Measurements from ENCODE around the gene ZNF674.
"Not testable (repeated sequence)": the region's sequence is repeated elsewhere in the genome, so short reads cannot be mapped to it uniquely, and the experiment has no call there.

Gene ZNF674

GRCh38 chrX:46531442-46531841 lies 13.8 kb downstream of the ZNF674 start:
- 100% methylated on average over 1 of the region's 3 CpGs for WGBS
- H2AK5ac ChIP-seq (ENCODE audit: low read length, severe bottlenecking), result no peak overlapping the region
- no peak for DNase-seq

GRCh38 chrX:46530404-46530908 lies 14.8 kb downstream of the ZNF674 start:
- H2AFZ ChIP-seq (ENCODE audit: low read depth, low read length); H3K79me1 ChIP-seq (replicated peaks; ENCODE audit: low read length, poor library complexity, severe bottlenecking); H2BK12ac ChIP-seq (ENCODE audit: low read length in 2 of 2); H2BK5ac ChIP-seq (ENCODE audit: low read depth, low read length, poor library complexity, severe bottlenecking); H4K8ac ChIP-seq (ENCODE audit: low read length); H3K4me3 ChIP-seq (ENCODE audit: insufficient read depth in 1 of 2, low read depth in 1 of 2, low read length in 2 of 2); H3K36me3 ChIP-seq (ENCODE audit: control insufficient read depth in 1 of 2, insufficient read depth in 2 of 2, low read depth in 1 of 2, low read length in 2 of 2); H2AK5ac ChIP-seq (ENCODE audit: low read length, severe bottlenecking); H3K9me3 ChIP-seq (ENCODE audit: control insufficient read depth, low read length); H3K4me2 ChIP-seq (ENCODE audit: low read length, poor library complexity, severe bottlenecking); H3K4ac ChIP-seq (ENCODE audit: low read depth in 1 of 2, low read length in 2 of 2); H3K14ac ChIP-seq (ENCODE audit: low read length in 2 of 2); H2BK120ac ChIP-seq (ENCODE audit: low read depth, low read length); H3K18ac ChIP-seq (ENCODE audit: low read depth in 1 of 2, low read length in 2 of 2); H3K23ac ChIP-seq (ENCODE audit: low read length in 2 of 2); H3K27ac ChIP-seq (ENCODE audit: low read length, poor library complexity, severe bottlenecking); H4K91ac ChIP-seq (ENCODE audit: low read length); H3K4me1 ChIP-seq (ENCODE audit: control insufficient read depth, insufficient read depth, low read depth, low read length); H2BK15ac ChIP-seq (ENCODE audit: low read depth, poor library complexity, severe bottlenecking); H3K27me3 ChIP-seq (ENCODE audit: control insufficient read depth in 1 of 2, insufficient read depth in 1 of 2, low read length in 2 of 2); H3K9ac ChIP-seq (ENCODE audit: low read length); DNase-seq: not testable (repeated sequence)
- 88% methylated on average over 1 of the region's 1 CpG for WGBS

More at GRCh38 chrX:46531442-46531841, 13.8 kb downstream of the ZNF674 start:
- H3K23ac ChIP-seq (ENCODE audit: low read length in 2 of 2), result no peak overlapping the region
- no peak overlapping the region for H4K8ac ChIP-seq (ENCODE audit: low read length)
- no peaks in the 10 kb centered on the region for H3K9me3 ChIP-seq (ENCODE audit: control insufficient read depth, low read length)
- H2BK5ac ChIP-seq (ENCODE audit: low read depth, low read length, poor library complexity, severe bottlenecking), result no peak overlapping the region
- no peak overlapping the region for H2AFZ ChIP-seq (ENCODE audit: low read depth, low read length)
- no peak overlapping the region for H2BK120ac ChIP-seq (ENCODE audit: low read depth, low read length)
- H3K14ac ChIP-seq (ENCODE audit: low read length in 2 of 2), result no peak overlapping the region
- H4K91ac ChIP-seq (ENCODE audit: low read length), result no peak overlapping the region
- H3K4me1 ChIP-seq (ENCODE audit: control insufficient read depth, insufficient read depth, low read depth, low read length), result no peaks in the 10 kb centered on the region
- no peak overlapping the region for H3K9ac ChIP-seq (ENCODE audit: low read length)
- H3K4me3 ChIP-seq (ENCODE audit: insufficient read depth in 1 of 2, low read depth in 1 of 2, low read length in 2 of 2), result no peak overlapping the region
- H2BK12ac ChIP-seq (ENCODE audit: low read length in 2 of 2), result no peak overlapping the region
- no peaks in the 10 kb centered on the region for H3K79me1 ChIP-seq (replicated peaks; ENCODE audit: low read length, poor library complexity, severe bottlenecking)
- no peak overlapping the region for H3K18ac ChIP-seq (ENCODE audit: low read depth in 1 of 2, low read length in 2 of 2)
- H3K27ac ChIP-seq (ENCODE audit: low read length, poor library complexity, severe bottlenecking), result no peak overlapping the region
- no peak overlapping the region for H2BK15ac ChIP-seq (ENCODE audit: low read depth, poor library complexity, severe bottlenecking)
- no peak overlapping the region for H3K4me2 ChIP-seq (ENCODE audit: low read length, poor library complexity, severe bottlenecking)
- H3K27me3 ChIP-seq (ENCODE audit: control insufficient read depth in 1 of 2, insufficient read depth in 1 of 2, low read length in 2 of 2), result peaks cover 0 to 3% of the 10 kb centered on the region in 2 experiments
- H3K36me3 ChIP-seq (ENCODE audit: control insufficient read depth in 1 of 2, insufficient read depth in 2 of 2, low read depth in 1 of 2, low read length in 2 of 2), result peaks cover 4 to 6% of the 10 kb centered on the region in 2 experiments
- H3K4ac ChIP-seq (ENCODE audit: low read depth in 1 of 2, low read length in 2 of 2), result no peak overlapping the region

GRCh38 chrX:46529740-46530403 lies 15.3 kb downstream of the ZNF674 start:
- not testable (repeated sequence) for H3K4me2 ChIP-seq (ENCODE audit: low read length, poor library complexity, severe bottlenecking); DNase-seq; H3K4me3 ChIP-seq (ENCODE audit: insufficient read depth in 1 of 2, low read depth in 1 of 2, low read length in 2 of 2); H3K4me1 ChIP-seq (ENCODE audit: control insufficient read depth, insufficient read depth, low read depth, low read length); H4K8ac ChIP-seq (ENCODE audit: low read length); H2AFZ ChIP-seq (ENCODE audit: low read depth, low read length); H3K27me3 ChIP-seq (ENCODE audit: control insufficient read depth in 1 of 2, insufficient read depth in 1 of 2, low read length in 2 of 2); H3K4ac ChIP-seq (ENCODE audit: low read depth in 1 of 2, low read length in 2 of 2); H3K27ac ChIP-seq (ENCODE audit: low read length, poor library complexity, severe bottlenecking); H3K14ac ChIP-seq (ENCODE audit: low read length in 2 of 2); H2BK120ac ChIP-seq (ENCODE audit: low read depth, low read length); H2AK5ac ChIP-seq (ENCODE audit: low read length, severe bottlenecking); H3K18ac ChIP-seq (ENCODE audit: low read depth in 1 of 2, low read length in 2 of 2); H3K36me3 ChIP-seq (ENCODE audit: control insufficient read depth in 1 of 2, insufficient read depth in 2 of 2, low read depth in 1 of 2, low read length in 2 of 2); H2BK12ac ChIP-seq (ENCODE audit: low read length in 2 of 2); H3K9ac ChIP-seq (ENCODE audit: low read length); H2BK5ac ChIP-seq (ENCODE audit: low read depth, low read length, poor library complexity, severe bottlenecking); H3K23ac ChIP-seq (ENCODE audit: low read length in 2 of 2); H2BK15ac ChIP-seq (ENCODE audit: low read depth, poor library complexity, severe bottlenecking); H4K91ac ChIP-seq (ENCODE audit: low read length); H3K79me1 ChIP-seq (replicated peaks; ENCODE audit: low read length, poor library complexity, severe bottlenecking); H3K9me3 ChIP-seq (ENCODE audit: control insufficient read depth, low read length)
- WGBS, result 79% methylated on average over 7 of the region's 12 CpGs

GRCh38 chrX:46528640-46529039 lies 16.6 kb downstream of the ZNF674 start:
- not testable (repeated sequence) for DNase-seq; H3K18ac ChIP-seq (ENCODE audit: low read depth in 1 of 2, low read length in 2 of 2); H3K36me3 ChIP-seq (ENCODE audit: control insufficient read depth in 1 of 2, insufficient read depth in 2 of 2, low read depth in 1 of 2, low read length in 2 of 2); H2BK15ac ChIP-seq (ENCODE audit: low read depth, poor library complexity, severe bottlenecking); H2AK5ac ChIP-seq (ENCODE audit: low read length, severe bottlenecking); H3K9ac ChIP-seq (ENCODE audit: low read length); H2BK120ac ChIP-seq (ENCODE audit: low read depth, low read length); H3K27me3 ChIP-seq (ENCODE audit: control insufficient read depth in 1 of 2, insufficient read depth in 1 of 2, low read length in 2 of 2); H3K4ac ChIP-seq (ENCODE audit: low read depth in 1 of 2, low read length in 2 of 2); H3K4me1 ChIP-seq (ENCODE audit: control insufficient read depth, insufficient read depth, low read depth, low read length); H3K14ac ChIP-seq (ENCODE audit: low read length in 2 of 2); H2AFZ ChIP-seq (ENCODE audit: low read depth, low read length); H3K9me3 ChIP-seq (ENCODE audit: control insufficient read depth, low read length); H2BK5ac ChIP-seq (ENCODE audit: low read depth, low read length, poor library complexity, severe bottlenecking); H4K8ac ChIP-seq (ENCODE audit: low read length); H3K4me3 ChIP-seq (ENCODE audit: insufficient read depth in 1 of 2, low read depth in 1 of 2, low read length in 2 of 2); H3K4me2 ChIP-seq (ENCODE audit: low read length, poor library complexity, severe bottlenecking); H4K91ac ChIP-seq (ENCODE audit: low read length); H3K79me1 ChIP-seq (replicated peaks; ENCODE audit: low read length, poor library complexity, severe bottlenecking); H2BK12ac ChIP-seq (ENCODE audit: low read length in 2 of 2); H3K27ac ChIP-seq (ENCODE audit: low read length, poor library complexity, severe bottlenecking); H3K23ac ChIP-seq (ENCODE audit: low read length in 2 of 2)
- 100% methylated on average over 3 of the region's 6 CpGs for WGBS

All from mesenchymal stem cell (in vitro differentiated cells and primary cell).